Heart right ventricle (tissue), 16 donors: ENCODE data around the gene C2CD3. TPM values are rescaled to one million over a fixed set of nuclear protein-coding genes. Genes with fewer than 3 reads are reported as not detected.

ENCODE experiments used
- ATAC-seq, 8 donors: fragments of 200-7000 bp; cut with Tn5 transposase; one replicate each; pipeline ENCODE4 v1.9.1; 2020; ENCODE audit warnings: mild to moderate bottlenecking in 8 of 8, moderate library complexity in 8 of 8, moderate number of reproducible peaks in 1 of 8
- DNase-seq, 2 donors: peaks; one replicate each; pipeline ENCODE4 v3.0.0-alpha.2; 2020
- H3K27ac ChIP-seq, 10 donors: fragments of 200-600 bp; sonication (generic) in 2 of 10; one replicate each; pipeline versions ENCODE4 v1.5.0 to v1.8.0; 2020 to 2022; ENCODE audit warnings: mild to moderate bottlenecking in 3 of 10
- H3K27me3 ChIP-seq, 7 donors: fragments of 200-600 bp; one replicate each; pipeline ENCODE4 v1.8.0; 2021 to 2022; ENCODE audit warnings: mild to moderate bottlenecking in 2 of 7
- H3K36me3 ChIP-seq, 9 donors: fragments of 200-600 bp; sonication (generic) in 1 of 9; one replicate each; pipeline versions ENCODE4 v1.5.0 to v1.8.0; 2020 to 2022; ENCODE audit warnings: mild to moderate bottlenecking in 2 of 9
- H3K4me1 ChIP-seq, 9 donors: fragments of 200-600 bp; sonication (generic) in 1 of 9; one replicate each; pipeline versions ENCODE4 v1.5.0 to v1.8.0; 2020 to 2022; ENCODE audit warnings: mild to moderate bottlenecking in 4 of 9
- H3K4me3 ChIP-seq, 10 donors: fragments of 200-600 bp; sonication (generic) in 2 of 10; one replicate each; pipeline versions ENCODE4 v1.5.0 to v1.8.0; 2020 to 2022; ENCODE audit warnings: mild to moderate bottlenecking in 7 of 10, moderate library complexity in 2 of 10
- H3K9me3 ChIP-seq, 11 donors: fragments of 200-600 bp in 10 of 11; sonication (generic) in 2 of 11; one replicate each; pipeline versions ENCODE4 v1.5.0 to v1.8.0; 2013 to 2022; ENCODE audit warnings: mild to moderate bottlenecking in 2 of 11, control low read depth in 1 of 11, moderate library complexity in 1 of 11
- WGBS, 2 donors: extraction: QIAGEN DNeasy Blood & Tissue Kit; methylation state at CpG; one replicate each; pipeline ENCODE4 v1.1.7; 2013; ENCODE audit warnings: inconsistent platforms in 1 of 2; 5-methylcytosine and 5-hydroxymethylcytosine counted together
- intact Hi-C, 10 donors: fragments of 100-400 bp; cut with DNase I; formaldehyde crosslinking; loops; one replicate each; pipeline versions ENCODE4 v1.11.1 to v1.14.2; 2022
- polyA plus RNA-seq, 2 donors: library from polyadenylated mRNA; stranded (reverse); fragments of 200-250 nt; gene quantifications; one replicate each; pipeline ENCODE4 v1.2.3, GENCODE V29; 2013
- total RNA-seq, 10 donors: library from RNA; stranded (reverse); fragmentation: NEBNext Ultra II Directional in 3 of 10; extraction: Animal tissue kit (Norgen Biotek cat#: 25700) in 3 of 10; gene quantifications; one replicate each; pipeline versions ENCODE4 v1.2.1 to v1.2.4, GENCODE V29; 2021 to 2023
- TF ChIP-seq, protein P1 (sequence below), 9 donors: fragments of 200-600 bp; sonication (generic) in 2 of 9; IDR thresholded peaks; one replicate each; pipeline versions ENCODE4 v1.5.0 to v1.8.0; 2021 to 2022; ENCODE audit warnings: antibody characterized with exemption in 9 of 9, mild to moderate bottlenecking in 5 of 9, moderate library complexity in 1 of 9
- donor health status: Arrhythmogenic right ventricular cardiomyopathy.
- donor health status: ischemic (EF 13 %, LVEDD 7.1; RV severe dilation, severe dysfunction).
- donor health status: healthy with polysubstance abuse.
- donor health status: DM: no; HTN: yes; CAD: no.
- donor health status: DM: no; HTN: no; CAD: no.
- donor health status: ischemic (EF 25% LVEDD 6.9; RV normal size, moderate dysfunction).
- donor health status: ischemic (EF 25% LVEDD 5.7; RV mildly dilated, moderate dysfunction).
- donor health status: healthy.
- donor health status: DM: yes; HTN: yes; CAD: no.
- donor health status: Ischemic cardiomyopathy.
- donor health status: ischemic (EF 35%, LVEDD 5.7; RV mildly dilated, moderate dysfunction).
- donor health status: nonischemic (EF 11% LVEDD 7.7; RV severe dilation, severe dysfunction).
- donor health status: DM: yes; HTN: yes; CAD: no.
- donor health status: PGD.
- donor health status: ischemic (EF 29% LVEDD 5.4; RV normal size, mild dysfunction).
- donor health status: nonischemic (EF 23%, LVEDD 6.1; RV moderate dilation, normal function).

Gene C2CD3
- total and polyA plus RNA-seq, 12 donors, result 7.8 to 14.8 (median 11.9) TPM

DNA sequence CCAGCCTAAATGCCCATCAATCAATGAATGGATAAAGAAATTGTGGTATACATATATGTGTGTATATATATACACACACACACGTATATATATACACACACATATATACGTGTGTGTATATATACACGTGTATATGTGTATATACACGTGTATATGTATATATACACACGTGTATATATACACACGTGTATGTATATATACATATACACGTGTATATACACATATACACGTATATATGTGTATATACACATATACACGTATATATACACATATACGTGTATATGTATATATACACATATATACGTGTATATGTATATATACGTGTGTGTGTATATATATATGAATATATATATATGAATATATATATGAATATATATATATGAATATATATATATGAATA is 54.1 kb downstream of the C2CD3 start:
- Histone ChIP-seq H3K27me3 (no peaks in the 10 kb centered on the region), H3K4me3 (no peak overlapping the region), H3K4me1 (peaks cover 0 to 3% (median 0%) of the 10 kb centered on the region in 9 donors), H3K27ac (no peak overlapping the region), H3K36me3 (peaks cover 0 to 90% (median 29%) of the 10 kb centered on the region in 9 donors), H3K9me3 (peaks cover 0 to 12% (median 0%) of the 10 kb centered on the region in 11 donors)
- 92 to 94% methylated on average over 12 of the region's 12 CpGs for WGBS, 2 donors
- DNase-seq (no peak), ATAC-seq (no peak)
- TF ChIP-seq, protein P1, sequence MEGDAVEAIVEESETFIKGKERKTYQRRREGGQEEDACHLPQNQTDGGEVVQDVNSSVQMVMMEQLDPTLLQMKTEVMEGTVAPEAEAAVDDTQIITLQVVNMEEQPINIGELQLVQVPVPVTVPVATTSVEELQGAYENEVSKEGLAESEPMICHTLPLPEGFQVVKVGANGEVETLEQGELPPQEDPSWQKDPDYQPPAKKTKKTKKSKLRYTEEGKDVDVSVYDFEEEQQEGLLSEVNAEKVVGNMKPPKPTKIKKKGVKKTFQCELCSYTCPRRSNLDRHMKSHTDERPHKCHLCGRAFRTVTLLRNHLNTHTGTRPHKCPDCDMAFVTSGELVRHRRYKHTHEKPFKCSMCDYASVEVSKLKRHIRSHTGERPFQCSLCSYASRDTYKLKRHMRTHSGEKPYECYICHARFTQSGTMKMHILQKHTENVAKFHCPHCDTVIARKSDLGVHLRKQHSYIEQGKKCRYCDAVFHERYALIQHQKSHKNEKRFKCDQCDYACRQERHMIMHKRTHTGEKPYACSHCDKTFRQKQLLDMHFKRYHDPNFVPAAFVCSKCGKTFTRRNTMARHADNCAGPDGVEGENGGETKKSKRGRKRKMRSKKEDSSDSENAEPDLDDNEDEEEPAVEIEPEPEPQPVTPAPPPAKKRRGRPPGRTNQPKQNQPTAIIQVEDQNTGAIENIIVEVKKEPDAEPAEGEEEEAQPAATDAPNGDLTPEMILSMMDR (IDR thresholded peaks at IDR 0.05), result no peak
- intact Hi-C loops, result no loop called here

DNA sequence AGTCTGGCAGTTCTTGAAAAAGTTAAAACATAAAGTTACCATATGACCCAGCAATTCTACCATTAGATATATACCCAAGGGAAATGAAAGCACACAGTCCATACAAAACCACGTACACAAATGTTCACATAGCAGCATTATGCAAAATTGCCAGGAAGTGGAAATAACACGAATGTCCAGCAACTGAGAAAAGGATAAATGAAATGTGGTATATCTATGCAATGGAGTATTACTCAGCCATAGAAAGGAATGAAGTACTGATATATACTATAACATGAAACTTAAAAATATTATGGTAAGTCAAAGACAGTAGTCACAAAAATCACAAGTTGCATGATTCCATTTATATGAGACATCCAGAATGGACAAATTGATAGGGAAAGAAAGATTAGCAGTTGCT is 57.9 kb downstream of the C2CD3 start:
- TF ChIP-seq, protein P1 (IDR thresholded peaks at IDR 0.05), result no peak
- Histone ChIP-seq H3K4me3 (no peak overlapping the region), H3K9me3 (peaks cover 0 to 7% (median 0%) of the 10 kb centered on the region in 11 donors), H3K36me3 (peaks cover 0 to 91% (median 27%) of the 10 kb centered on the region in 9 donors), H3K27me3 (no peaks in the 10 kb centered on the region), H3K27ac (no peak overlapping the region), H3K4me1 (no peaks in the 10 kb centered on the region)
- 96 to 98% methylated on average over 2 of the region's 2 CpGs for WGBS, 2 donors
- intact Hi-C loops, result no loop called here
- no peak for ATAC-seq
- no peak for DNase-seq

DNA sequence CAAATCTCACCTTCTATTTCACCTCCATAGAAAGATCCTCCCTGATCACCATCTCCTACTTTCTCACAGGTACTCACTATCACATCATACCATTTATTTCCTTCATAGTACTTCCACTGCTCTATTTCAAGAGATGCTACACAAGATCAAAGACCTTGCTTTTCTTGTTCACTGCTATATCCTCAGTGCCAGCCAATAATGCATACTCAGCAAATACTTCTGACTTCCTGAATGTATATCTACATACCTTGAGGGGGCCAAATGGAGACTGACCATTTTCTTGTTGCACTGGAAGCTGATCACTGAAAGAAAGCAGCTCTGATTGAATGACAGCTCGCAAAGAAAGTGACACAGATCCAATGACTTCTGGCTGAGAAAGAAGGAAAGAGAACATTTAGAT is 64.7 kb downstream of the C2CD3 start:
- no peak for ATAC-seq
- H3K27me3 ChIP-seq, result no peaks in the 10 kb centered on the region
- H3K36me3 ChIP-seq, result peaks cover 0 to 99% (median 35%) of the 10 kb centered on the region in 9 donors
- 100% methylated on average over 1 of the region's 1 CpG for WGBS, 2 donors
- TF ChIP-seq, protein P1 (IDR thresholded peaks at IDR 0.05), result no peak
- no peak overlapping the region for H3K4me3 ChIP-seq
- no peak for DNase-seq
- H3K9me3 ChIP-seq, result no peaks in the 10 kb centered on the region
- no peaks in the 10 kb centered on the region for H3K4me1 ChIP-seq
- intact Hi-C loops, result no loop called here
- H3K27ac ChIP-seq, result no peak overlapping the region

DNA sequence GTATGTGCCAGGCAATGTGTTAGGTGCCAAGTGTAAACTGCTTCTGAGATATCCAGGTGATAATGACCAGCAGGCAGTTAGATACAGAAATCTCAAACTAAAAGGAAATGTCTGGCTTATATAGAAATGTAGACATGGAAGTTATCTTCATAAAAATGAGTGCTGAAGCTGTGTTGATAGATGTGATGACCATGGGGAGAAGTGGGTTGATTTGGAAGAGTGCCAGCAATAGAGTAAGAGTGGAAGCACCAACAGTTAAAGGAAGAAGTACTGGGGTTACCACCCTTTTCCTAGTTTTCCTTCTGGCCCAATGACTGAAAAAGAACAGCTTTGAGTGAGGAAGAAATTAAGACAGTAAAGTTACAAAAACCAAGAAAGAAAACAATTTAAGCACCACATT is 68.5 kb downstream of the C2CD3 start:
- Histone ChIP-seq H3K27ac (no peak overlapping the region), H3K36me3 (peaks cover 0 to 99% (median 52%) of the 10 kb centered on the region in 9 donors), H3K27me3 (no peaks in the 10 kb centered on the region), H3K4me3 (no peak overlapping the region), H3K4me1 (no peaks in the 10 kb centered on the region), H3K9me3 (no peaks in the 10 kb centered on the region)
- no peak for DNase-seq
- no peak for ATAC-seq
- intact Hi-C loops, result no loop called here
- TF ChIP-seq, protein P1 (IDR thresholded peaks at IDR 0.05), result no peak
